Gastrocnemius medialis (tissue), 4 donors: ENCODE measurements around the gene KIF26B.

ENCODE experiments used
- POLR2A ChIP-seq, 2 donors: fragments of 450-650 bp; IDR thresholded peaks; one replicate each; pipeline ENCODE4 v1.6.1; 2017; ENCODE audit warnings: antibody characterized with exemption in 2 of 2, mild to moderate bottlenecking in 2 of 2, moderate library complexity in 2 of 2
- TF ChIP-seq, protein P1 (sequence below), 5 experiments: fragments of 450-650 bp in 3 of 5; fragments of 200-600 bp in 2 of 5; sonication (generic) in 2 of 5; IDR thresholded peaks in 4 of 5; conservative IDR thresholded peaks in 1 of 5; 1 replicate in 4 of 5; 2 replicates in 1 of 5; pipeline ENCODE4 v1.5.1; 2016 to 2019; ENCODE audit warnings: antibody characterized with exemption in 5 of 5, mild to moderate bottlenecking in 3 of 5, moderate library complexity in 3 of 5

DNA sequence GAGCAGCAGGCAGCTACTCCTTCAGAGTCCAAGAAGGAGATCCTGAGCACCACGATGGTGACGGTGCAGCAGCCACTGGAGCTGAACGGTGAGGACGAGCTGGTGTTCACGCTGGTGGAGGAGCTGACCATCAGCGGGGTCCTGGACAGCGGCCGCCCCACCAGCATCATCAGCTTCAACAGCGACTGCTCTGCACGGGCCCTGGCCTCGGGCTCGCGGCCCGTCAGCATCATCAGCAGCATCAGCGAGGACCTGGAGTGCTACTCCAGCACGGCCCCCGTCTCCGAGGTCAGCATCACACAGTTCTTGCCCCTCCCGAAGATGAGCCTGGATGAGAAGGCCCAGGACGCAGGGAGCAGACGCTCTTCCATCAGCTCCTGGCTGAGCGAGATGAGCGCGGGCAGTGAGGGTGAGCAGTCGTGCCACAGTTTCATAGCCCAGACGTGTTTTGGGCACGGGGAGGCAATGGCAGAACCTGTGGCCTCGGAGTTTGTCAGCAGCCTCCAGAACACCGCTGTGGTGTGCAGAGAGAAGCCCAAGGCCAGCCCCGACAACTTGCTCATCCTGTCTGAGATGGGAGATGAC, 531.8 kb downstream of the KIF26B start:
- TF ChIP-seq, protein P1, sequence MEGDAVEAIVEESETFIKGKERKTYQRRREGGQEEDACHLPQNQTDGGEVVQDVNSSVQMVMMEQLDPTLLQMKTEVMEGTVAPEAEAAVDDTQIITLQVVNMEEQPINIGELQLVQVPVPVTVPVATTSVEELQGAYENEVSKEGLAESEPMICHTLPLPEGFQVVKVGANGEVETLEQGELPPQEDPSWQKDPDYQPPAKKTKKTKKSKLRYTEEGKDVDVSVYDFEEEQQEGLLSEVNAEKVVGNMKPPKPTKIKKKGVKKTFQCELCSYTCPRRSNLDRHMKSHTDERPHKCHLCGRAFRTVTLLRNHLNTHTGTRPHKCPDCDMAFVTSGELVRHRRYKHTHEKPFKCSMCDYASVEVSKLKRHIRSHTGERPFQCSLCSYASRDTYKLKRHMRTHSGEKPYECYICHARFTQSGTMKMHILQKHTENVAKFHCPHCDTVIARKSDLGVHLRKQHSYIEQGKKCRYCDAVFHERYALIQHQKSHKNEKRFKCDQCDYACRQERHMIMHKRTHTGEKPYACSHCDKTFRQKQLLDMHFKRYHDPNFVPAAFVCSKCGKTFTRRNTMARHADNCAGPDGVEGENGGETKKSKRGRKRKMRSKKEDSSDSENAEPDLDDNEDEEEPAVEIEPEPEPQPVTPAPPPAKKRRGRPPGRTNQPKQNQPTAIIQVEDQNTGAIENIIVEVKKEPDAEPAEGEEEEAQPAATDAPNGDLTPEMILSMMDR (IDR thresholded peaks at IDR 0.05 in 4 of 5, conservative IDR thresholded peaks at IDR 0.05 in 1 of 5) = no peak
- TF ChIP-seq POLR2A (IDR thresholded peaks at IDR 0.05) = no peak
